ENCODE measurements around the gene HPS6. TPM values are rescaled to one million over a fixed set of nuclear protein-coding genes. Genes with fewer than 3 reads are reported as not detected.
"Not testable (repeated sequence)": the region's sequence is repeated elsewhere in the genome, so short reads cannot be mapped to it uniquely, and the experiment has no call there.

HPS6 gene
- total and polyA plus RNA-seq, 2 experiments from 2014 or later = 10.9 to 46.9 TPM

DNA sequence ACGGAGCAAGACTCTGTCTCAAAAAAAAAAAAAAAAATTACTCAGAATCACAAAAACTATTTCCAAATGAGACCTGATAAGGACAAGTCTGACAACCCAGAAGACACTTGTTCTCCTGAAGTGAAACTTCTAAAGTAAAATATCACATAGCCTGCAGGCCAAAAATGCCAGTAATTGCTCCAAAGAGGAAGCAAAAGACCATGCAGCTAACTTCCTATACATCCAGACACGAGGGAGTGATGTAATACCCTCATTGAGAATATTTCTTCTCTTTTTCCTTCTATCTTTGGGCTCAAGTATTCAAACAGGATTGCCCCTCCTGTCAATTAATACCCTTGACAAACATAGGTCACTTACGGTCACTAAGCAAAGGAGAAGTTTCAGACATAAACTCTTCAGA, 40.4 kb upstream of the HPS6 start:
- H3K9me2 ChIP-seq (ENCODE audit: insufficient read depth) = no peaks in the 10 kb centered on the region
- in situ Hi-C loops (cut with MboI) = no loop called here
- H2AFZ ChIP-seq = no peak overlapping the region
- H3F3A ChIP-seq (ENCODE audit: insufficient read depth) = no peaks in the 10 kb centered on the region
- no peaks in the 10 kb centered on the region for H3K4me1 ChIP-seq (ENCODE audit: insufficient read depth)
- DNase-seq = no peak
- no peaks in the 10 kb centered on the region for H3K27me3 ChIP-seq (replicated peaks; ENCODE audit: insufficient read depth)
- H3K9ac ChIP-seq = no peak overlapping the region
- peaks cover 55% of the 10 kb centered on the region for H3K36me3 ChIP-seq (ENCODE audit: low read depth)
- H3K9me3 ChIP-seq (ENCODE audit: low read depth) = no peaks in the 10 kb centered on the region
- no peak overlapping the region for H3K4me3 ChIP-seq
- no peak overlapping the region for H3K4me2 ChIP-seq (ENCODE audit: unreplicated experiment)
- H4K20me1 ChIP-seq (ENCODE audit: insufficient read depth) = no peaks in the 10 kb centered on the region
- no peaks in the 10 kb centered on the region for H3K79me2 ChIP-seq (ENCODE audit: insufficient read depth)
- 92 to 96% methylated on average over 3 of the region's 3 CpGs for WGBS, 2 experiments (ENCODE audit: low coverage in 1 of 2, low lambda C conversion rate in 2 of 2, missing lambda C conversion rate in 2 of 2)
- TF ChIP-seq EZH2phosphoT487 (IDR thresholded peaks at IDR 0.05; ENCODE audit: insufficient read depth, low read depth) (no peak), EZH2 (IDR thresholded peaks at IDR 0.05; ENCODE audit: insufficient read depth, poor library complexity, severe bottlenecking) (no peak)
- H3K27ac ChIP-seq = no peak overlapping the region

DNA sequence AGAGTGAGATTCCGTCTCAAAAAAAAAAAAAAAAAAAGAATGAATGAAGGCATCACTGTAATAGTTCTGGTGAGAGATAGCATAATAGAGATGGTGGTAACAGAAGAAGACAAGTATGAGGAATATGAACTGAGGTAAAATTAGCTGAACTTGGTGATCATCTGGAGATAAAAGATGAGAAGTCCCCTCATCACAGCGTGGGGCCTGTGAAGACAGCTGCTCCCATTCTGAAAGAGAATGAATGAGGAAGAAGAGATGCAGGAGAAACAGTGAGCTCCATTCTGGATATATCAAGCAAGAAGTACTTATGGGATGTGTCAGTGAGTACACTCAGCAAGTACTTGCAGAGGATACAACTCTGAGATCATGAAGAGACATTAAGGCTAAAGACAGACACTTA, 37.9 kb upstream of the HPS6 start:
- WGBS, 2 experiments (ENCODE audit: low coverage in 1 of 2, low lambda C conversion rate in 2 of 2, missing lambda C conversion rate in 2 of 2) = 95 to 100% methylated on average over 2 of the region's 2 CpGs
- H3K27ac ChIP-seq = no peak overlapping the region
- H3F3A ChIP-seq (ENCODE audit: insufficient read depth) = no peaks in the 10 kb centered on the region
- in situ Hi-C loops (cut with MboI) = no loop called here
- no peak overlapping the region for H3K9ac ChIP-seq
- H2AFZ ChIP-seq = no peak overlapping the region
- no peak overlapping the region for H3K4me3 ChIP-seq
- H3K9me2 ChIP-seq (ENCODE audit: insufficient read depth) = no peaks in the 10 kb centered on the region
- H3K9me3 ChIP-seq (ENCODE audit: low read depth) = no peaks in the 10 kb centered on the region
- DNase-seq = no peak
- no peaks in the 10 kb centered on the region for H4K20me1 ChIP-seq (ENCODE audit: insufficient read depth)
- no peaks in the 10 kb centered on the region for H3K4me1 ChIP-seq (ENCODE audit: insufficient read depth)
- no peak overlapping the region for H3K4me2 ChIP-seq (ENCODE audit: unreplicated experiment)
- H3K27me3 ChIP-seq (replicated peaks; ENCODE audit: insufficient read depth) = no peaks in the 10 kb centered on the region
- H3K36me3 ChIP-seq (ENCODE audit: low read depth) = peaks cover 51% of the 10 kb centered on the region
- TF ChIP-seq EZH2phosphoT487 (IDR thresholded peaks at IDR 0.05; ENCODE audit: insufficient read depth, low read depth) = no peak
- TF ChIP-seq EZH2 (IDR thresholded peaks at IDR 0.05; ENCODE audit: insufficient read depth, poor library complexity, severe bottlenecking) = no peak
- no peaks in the 10 kb centered on the region for H3K79me2 ChIP-seq (ENCODE audit: insufficient read depth)

DNA sequence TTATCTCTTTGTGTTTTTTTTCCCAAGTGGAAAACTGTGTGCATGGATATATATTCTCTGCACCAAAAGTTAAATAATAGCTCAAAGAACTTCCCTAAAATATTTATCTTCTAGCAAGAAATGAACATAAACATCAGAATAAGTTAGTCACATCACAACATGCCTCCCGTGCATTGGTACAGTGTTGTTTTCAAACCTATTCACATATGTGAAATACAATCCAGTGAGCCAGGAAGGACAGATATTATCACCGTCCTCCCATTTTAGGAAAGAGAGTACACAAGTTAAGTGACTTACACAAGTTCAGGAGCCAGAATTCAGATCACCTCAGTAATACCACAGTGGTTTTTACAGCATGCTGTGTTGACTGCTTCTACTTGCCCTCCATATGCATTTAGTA, 31.4 kb upstream of the HPS6 start:
- no peaks in the 10 kb centered on the region for H3K9me3 ChIP-seq (ENCODE audit: low read depth)
- no peaks in the 10 kb centered on the region for H3K27me3 ChIP-seq (replicated peaks; ENCODE audit: insufficient read depth)
- H3K36me3 ChIP-seq (ENCODE audit: low read depth) = peaks cover 23% of the 10 kb centered on the region; the same call in 1 of the 2 replicates
- WGBS, 2 experiments (ENCODE audit: low coverage in 1 of 2, low lambda C conversion rate in 2 of 2, missing lambda C conversion rate in 2 of 2) = 86 to 89% methylated on average over 2 of the region's 2 CpGs
- no peak overlapping the region for H3K4me2 ChIP-seq (ENCODE audit: unreplicated experiment)
- TF ChIP-seq EZH2 (IDR thresholded peaks at IDR 0.05; ENCODE audit: insufficient read depth, poor library complexity, severe bottlenecking) (no peak), EZH2phosphoT487 (IDR thresholded peaks at IDR 0.05; ENCODE audit: insufficient read depth, low read depth) (no peak)
- no peaks in the 10 kb centered on the region for H3K4me1 ChIP-seq (ENCODE audit: insufficient read depth)
- no peak overlapping the region for H3K4me3 ChIP-seq
- no peaks in the 10 kb centered on the region for H3K9me2 ChIP-seq (ENCODE audit: insufficient read depth)
- no peak for DNase-seq
- H3K27ac ChIP-seq = no peak overlapping the region
- no peaks in the 10 kb centered on the region for H4K20me1 ChIP-seq (ENCODE audit: insufficient read depth)
- in situ Hi-C loops (cut with MboI) = no loop called here
- H2AFZ ChIP-seq = no peak overlapping the region
- H3K9ac ChIP-seq = no peak overlapping the region
- no peaks in the 10 kb centered on the region for H3F3A ChIP-seq (ENCODE audit: insufficient read depth)
- no peaks in the 10 kb centered on the region for H3K79me2 ChIP-seq (ENCODE audit: insufficient read depth)

DNA sequence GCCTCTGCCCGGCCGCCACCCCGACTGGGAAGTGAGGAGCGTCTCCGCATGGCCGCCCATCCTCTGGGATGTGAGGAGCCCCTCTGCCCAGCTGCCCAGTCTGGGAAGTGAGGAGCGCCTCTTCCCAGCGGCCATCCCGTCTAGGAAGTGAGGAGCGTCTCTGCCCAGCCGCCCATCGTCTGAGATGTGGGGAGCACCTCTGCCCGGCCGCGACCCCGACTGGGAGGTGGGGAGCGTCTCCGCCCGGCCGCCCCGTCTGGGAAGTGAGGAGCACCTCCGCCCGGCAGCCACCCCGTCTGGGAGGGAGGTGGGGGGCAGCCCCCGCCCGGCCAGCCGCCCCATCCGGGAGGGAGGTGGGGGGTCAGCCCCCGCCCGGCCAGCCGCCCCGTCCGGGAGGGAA, 29.3 kb upstream of the HPS6 start:
- H3K4me1 ChIP-seq (ENCODE audit: insufficient read depth); in situ Hi-C loops (cut with MboI): not testable (repeated sequence)
- WGBS, 2 experiments (ENCODE audit: low coverage in 1 of 2, low lambda C conversion rate in 2 of 2, missing lambda C conversion rate in 2 of 2) = 90 to 93% methylated on average over 12 to 32 of the region's 33 CpGs

DNA sequence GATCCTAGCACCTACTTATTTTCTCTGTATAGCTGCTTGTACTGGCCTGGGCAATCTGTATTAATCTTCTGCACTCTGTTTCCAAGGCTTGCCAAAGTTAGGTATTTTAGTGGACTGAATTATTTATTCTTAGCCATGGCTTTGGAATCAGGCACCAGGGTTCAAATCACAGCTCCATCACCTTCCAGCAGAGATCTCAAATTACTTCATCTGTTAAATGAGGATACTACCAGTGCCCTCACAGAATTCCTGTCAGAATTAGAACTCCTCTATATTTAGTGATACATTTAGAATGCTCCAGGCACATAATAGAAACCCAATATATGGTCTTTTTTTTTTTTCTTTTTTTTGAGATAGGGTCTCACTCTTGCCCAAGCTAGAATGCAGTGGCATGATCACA, 26.7 kb upstream of the HPS6 start:
- Histone ChIP-seq H3K36me3 (ENCODE audit: low read depth) (no peaks in the 10 kb centered on the region; the same call in 1 of the 2 replicates), H3K4me3 (no peak overlapping the region), H3K9me3 (ENCODE audit: low read depth) (no peaks in the 10 kb centered on the region), H4K20me1 (ENCODE audit: insufficient read depth) (peaks cover 9% of the 10 kb centered on the region), H3K4me2 (ENCODE audit: unreplicated experiment) (no peak overlapping the region), H3K9me2 (ENCODE audit: insufficient read depth) (no peaks in the 10 kb centered on the region), H2AFZ (no peak overlapping the region), H3K27ac (no peak overlapping the region), H3K9ac (no peak overlapping the region), H3K27me3 (replicated peaks; ENCODE audit: insufficient read depth) (no peaks in the 10 kb centered on the region), H3K79me2 (ENCODE audit: insufficient read depth) (peaks cover 42% of the 10 kb centered on the region), H3F3A (ENCODE audit: insufficient read depth) (no peaks in the 10 kb centered on the region), H3K4me1 (ENCODE audit: insufficient read depth) (peaks cover 4% of the 10 kb centered on the region; the same call in 1 of the 2 replicates)
- DNase-seq = no peak
- in situ Hi-C loops (cut with MboI) = no loop called here
- no peak for TF ChIP-seq EZH2phosphoT487 (IDR thresholded peaks at IDR 0.05; ENCODE audit: insufficient read depth, low read depth)
- no peak for TF ChIP-seq EZH2 (IDR thresholded peaks at IDR 0.05; ENCODE audit: insufficient read depth, poor library complexity, severe bottlenecking)

More for the DNA sequence above, 29.3 kb upstream of the HPS6 start:
- H2AFZ ChIP-seq; H3K27me3 ChIP-seq (replicated peaks; ENCODE audit: insufficient read depth); H3F3A ChIP-seq (ENCODE audit: insufficient read depth); H3K4me3 ChIP-seq; H3K27ac ChIP-seq; H3K9me2 ChIP-seq (ENCODE audit: insufficient read depth); H4K20me1 ChIP-seq (ENCODE audit: insufficient read depth); H3K9ac ChIP-seq; DNase-seq; H3K4me2 ChIP-seq (ENCODE audit: unreplicated experiment); H3K9me3 ChIP-seq (ENCODE audit: low read depth): not testable (repeated sequence)
- Histone ChIP-seq H3K79me2 (ENCODE audit: insufficient read depth) (peaks cover 18% of the 10 kb centered on the region; the same call in 1 of the 2 replicates), H3K36me3 (ENCODE audit: low read depth) (peaks cover 15% of the 10 kb centered on the region; the same call in 1 of the 2 replicates)

All from GM23248 (cell line).